Tongue (tissue), 2 donors: ENCODE measurements around the gene DCHS1. TPM values are rescaled to one million over a fixed set of nuclear protein-coding genes. Genes with fewer than 3 reads are reported as not detected.

Experiments used
- DNase-seq: peaks from one replicate; pipeline ENCODE4 v3.0.0-alpha.2; 2015
- total RNA-seq: library from RNA; depleted of rRNA; stranded (reverse); fragments of >200 nt; gene quantifications from one replicate; pipeline ENCODE4 v1.2.3, GENCODE V29; 2014

DCHS1 gene
- total RNA-seq, 1 donor from 2014 or later: 64.6 TPM

- DNase-seq: no peak
Observed at GRCh38 chr11:6594142-6594768, 61.4 kb downstream of the DCHS1 start.

DNA sequence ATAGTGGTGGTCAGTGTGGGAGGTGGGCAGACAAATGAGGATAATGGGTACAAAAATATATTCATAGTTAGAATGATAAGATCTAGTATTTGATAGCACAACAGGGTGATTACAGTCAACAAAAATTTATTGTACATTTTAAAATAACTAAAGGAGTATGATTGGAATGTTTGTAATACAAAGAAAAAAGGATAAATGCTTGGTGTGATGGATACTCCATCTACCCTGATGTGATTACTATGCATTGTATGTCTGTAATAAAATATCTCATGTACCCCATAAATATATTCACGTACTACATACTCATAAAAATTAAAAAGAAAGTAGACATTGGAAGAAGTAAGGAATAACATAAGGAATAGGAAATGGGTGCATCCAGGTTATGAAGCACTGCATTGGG is 67.6 kb downstream of the DCHS1 start:
- no peak for DNase-seq

GRCh38 chr11:6587360-6587953 is 68.2 kb downstream of the DCHS1 start:
- DNase-seq: no peak

- DNase-seq: peak; percentile 40
Observed at GRCh38 chr11:6586434-6587359, 68.9 kb downstream of the DCHS1 start.

GRCh38 chr11:6584528-6584927 is 71.1 kb downstream of the DCHS1 start:
- DNase-seq: no peak

DNA sequence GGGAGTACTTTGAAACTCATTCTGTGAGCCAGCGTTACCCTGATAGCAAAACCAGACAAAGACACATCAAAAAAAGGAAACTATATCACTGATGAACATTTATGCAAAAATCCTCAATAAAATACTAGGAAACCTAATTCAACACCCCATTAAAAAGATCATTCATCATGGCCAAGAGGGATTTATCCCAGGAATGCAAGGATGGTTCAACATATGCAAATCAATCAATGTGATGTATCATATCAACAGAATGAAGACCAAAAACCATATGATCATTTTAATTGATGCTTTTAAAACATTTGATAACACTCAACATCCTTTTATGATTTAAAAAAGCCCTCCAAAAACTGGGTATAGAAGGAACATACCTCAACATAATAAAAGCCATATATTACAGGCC is 72.0 kb downstream of the DCHS1 start:
- DNase-seq: no peak

DNA sequence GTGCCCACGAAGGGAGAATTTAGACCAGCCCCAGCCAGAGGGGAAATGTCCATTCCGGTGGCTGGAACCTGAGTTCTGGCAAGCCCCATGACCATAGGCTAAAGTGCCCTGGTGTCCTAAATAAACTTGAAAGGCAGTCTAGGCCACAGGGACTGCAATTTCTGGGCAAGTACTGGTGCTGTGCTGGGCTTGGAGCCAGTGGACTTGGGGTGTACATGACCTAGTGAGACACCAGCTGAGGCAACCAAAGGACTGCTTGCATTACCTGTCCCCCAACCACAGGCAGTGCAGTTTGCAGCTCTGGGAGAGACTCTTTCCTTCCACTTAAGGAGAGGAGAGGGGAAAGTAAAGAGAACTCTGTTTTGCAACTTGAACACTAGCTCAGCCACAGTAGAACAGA is 75.9 kb downstream of the DCHS1 start:
- no peak for DNase-seq

DNA sequence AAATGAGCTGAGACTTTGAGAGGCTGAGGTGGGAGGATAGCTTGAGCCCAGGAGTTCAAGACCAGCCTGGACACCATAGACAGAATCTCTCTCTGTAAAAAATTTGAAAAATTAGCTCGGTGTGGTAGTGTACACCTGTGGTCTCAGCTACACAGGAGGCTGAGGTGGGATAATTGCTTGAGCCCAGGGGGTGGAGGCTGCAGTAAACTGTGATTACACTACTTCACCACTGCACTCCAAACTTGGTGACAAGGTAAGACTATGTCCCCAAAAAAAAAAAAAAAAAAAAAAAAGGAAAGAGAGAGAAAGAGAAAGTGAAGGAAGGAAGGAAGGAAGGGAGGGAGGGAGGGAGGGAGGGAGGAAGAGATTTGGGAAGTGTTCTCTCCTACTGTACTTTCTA is 77.5 kb downstream of the DCHS1 start:
- no peak for DNase-seq

GRCh38 chr11:6576471-6577373 is 78.9 kb downstream of the DCHS1 start:
- peak; percentile 89 for DNase-seq

- no peak for DNase-seq
Observed at GRCh38 chr11:6574816-6575715, 80.5 kb downstream of the DCHS1 start.

GRCh38 chr11:6572215-6572614 is 83.4 kb downstream of the DCHS1 start:
- DNase-seq: no peak

DNA sequence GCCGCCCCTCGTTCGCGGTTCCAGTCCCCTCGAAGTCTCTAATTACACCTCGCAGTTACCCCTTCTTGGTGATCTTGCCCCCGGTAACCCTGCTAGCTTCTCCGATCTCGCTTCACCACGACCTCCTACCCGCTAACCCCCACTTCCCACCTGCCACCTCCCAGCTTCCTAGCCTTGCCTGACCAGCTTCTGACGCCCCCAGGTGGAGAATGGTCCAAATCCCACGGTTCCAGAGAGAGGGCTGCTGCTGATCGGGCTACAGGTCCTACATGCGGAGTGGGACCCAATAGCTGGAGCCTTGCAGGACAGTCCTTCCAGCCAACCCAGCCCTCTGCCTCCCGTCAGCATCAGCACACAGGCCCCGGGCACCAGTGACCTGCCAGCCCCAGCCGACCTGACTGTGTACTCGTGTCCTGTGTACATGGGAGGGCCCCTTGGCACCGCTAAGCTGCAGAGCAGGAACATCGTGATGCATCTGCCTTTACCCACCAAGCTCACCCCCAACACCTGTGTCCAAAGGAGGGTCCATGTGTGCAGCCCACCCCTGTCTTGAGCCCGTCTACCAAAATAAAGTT is 84.1 kb downstream of the DCHS1 start:
- no peak for DNase-seq

Other genes with a start within 250 kb of the DCHS1 start
- gene APBB1, start 236.7 kb downstream of the DCHS1 start, total RNA-seq: 42.4 TPM
- gene HPX, start 214.8 kb downstream of the DCHS1 start, total RNA-seq: 0.31 TPM
- 21.1 TPM for gene TRIM3, start 181.9 kb downstream of the DCHS1 start, total RNA-seq
- 31.8 TPM for gene ARFIP2, start 174.5 kb downstream of the DCHS1 start, total RNA-seq
- 28.9 TPM for gene TIMM10B, start 174.3 kb downstream of the DCHS1 start, total RNA-seq
- 7.0 TPM for gene DNHD1, start 158.5 kb downstream of the DCHS1 start, total RNA-seq
- gene RRP8, start 52.2 kb downstream of the DCHS1 start, total RNA-seq: 18.4 TPM
- 167 TPM for gene ILK, start 52.0 kb downstream of the DCHS1 start, total RNA-seq
- 20.6 TPM for gene TAF10, start 43.6 kb downstream of the DCHS1 start, total RNA-seq
- 59.9 TPM for gene TPP1, start 36.4 kb downstream of the DCHS1 start, total RNA-seq
- 29.2 TPM for gene MRPL17, start 27.5 kb upstream of the DCHS1 start, total RNA-seq
- gene OR2AG2, start 116.2 kb upstream of the DCHS1 start, total RNA-seq: not detected
- gene OR2AG1, start 127.2 kb upstream of the DCHS1 start, total RNA-seq: not detected
- gene OR6A2, start 143.9 kb upstream of the DCHS1 start, total RNA-seq: 0.10 TPM
- gene OR10A5, start 189.9 kb upstream of the DCHS1 start, total RNA-seq: not detected
- gene OR10A2, start 207.2 kb upstream of the DCHS1 start, total RNA-seq: not detected
- not detected for gene OR10A4, start 220.8 kb upstream of the DCHS1 start, total RNA-seq
- gene OR2D2, start 236.7 kb upstream of the DCHS1 start, total RNA-seq: not detected